Fibroblast of skin of left quadriceps (primary cell): ENCODE measurements around the gene GALNT12.
A peak's percentile ranks its signal among the peaks of the same experiment; 100 is the strongest.

Experiments
- DNase-seq, 2 experiments: peaks; one replicate each; pipeline ENCODE4 v3.0.0-alpha.2; 2013; ENCODE audit warnings: low read depth in 2 of 2

The GALNT12 gene

GRCh38 chr9:98880311-98881015, 73.0 kb downstream of the GALNT12 start:
- no peak for DNase-seq

GRCh38 chr9:98881356-98881755, 73.9 kb downstream of the GALNT12 start:
- DNase-seq: no peak

GRCh38 chr9:98881836-98882568, 74.5 kb downstream of the GALNT12 start:
- DNase-seq: no peak

GRCh38 chr9:98882569-98882923, 75.1 kb downstream of the GALNT12 start:
- no peak for DNase-seq

- no peak for DNase-seq
These were observed 75.8 kb downstream of the GALNT12 start for GRCh38 chr9:98883276-98883675.

- no peak for DNase-seq
These were observed 77.4 kb downstream of the GALNT12 start for GRCh38 chr9:98884849-98885248.

- DNase-seq: no peak
These were observed 78.3 kb downstream of the GALNT12 start for GRCh38 chr9:98885575-98886295.

- DNase-seq: no peak
These were observed 79.3 kb downstream of the GALNT12 start for GRCh38 chr9:98886691-98887229.

- no peak for DNase-seq
These were observed 80.5 kb downstream of the GALNT12 start for GRCh38 chr9:98887918-98888510.

- DNase-seq: no peak
These were observed 81.4 kb downstream of the GALNT12 start for GRCh38 chr9:98888801-98889421.

GRCh38 chr9:98890256-98890655, 82.8 kb downstream of the GALNT12 start:
- no peak for DNase-seq

GRCh38 chr9:98892288-98892687, 84.8 kb downstream of the GALNT12 start:
- DNase-seq: no peak

GRCh38 chr9:98892690-98893089, 85.2 kb downstream of the GALNT12 start:
- DNase-seq: no peak

- DNase-seq: no peak
These were observed 86.7 kb downstream of the GALNT12 start for GRCh38 chr9:98894171-98894570.

- DNase-seq: no peak
These were observed 87.3 kb downstream of the GALNT12 start for GRCh38 chr9:98894761-98895160.

- DNase-seq: no peak
These were observed 89.2 kb downstream of the GALNT12 start for GRCh38 chr9:98896632-98897031.

- DNase-seq: no peak
These were observed 90.3 kb downstream of the GALNT12 start for GRCh38 chr9:98897745-98898144.

GRCh38 chr9:98899408-98900056, 92.1 kb downstream of the GALNT12 start:
- DNase-seq: peak; percentile 92 to 93
